Esophagus muscularis mucosa (tissue), 4 donors: Measurements from ENCODE around the gene UBTFL1.
A peak's percentile ranks its signal among the peaks of the same experiment; 100 is the strongest.

Experiments
- EP300 ChIP-seq: sonication (generic); formaldehyde crosslinking; IDR thresholded peaks from one replicate; pipeline ENCODE4 v1.6.1; 2017; ENCODE audit warnings: antibody characterized with exemption
- POLR2A ChIP-seq: fragments of 450-650 bp; IDR thresholded peaks from one replicate; pipeline ENCODE4 v1.6.1; 2017; ENCODE audit warnings: antibody characterized with exemption, moderate library complexity, mild to moderate bottlenecking, low read depth
- TF ChIP-seq, protein P1 (sequence below), 3 experiments: fragments of 200-600 bp in 2 of 3; fragments of 450-650 bp in 1 of 3; sonication (generic) in 2 of 3; IDR thresholded peaks; one replicate each; pipeline ENCODE4 v1.5.1; 2017 to 2019; ENCODE audit warnings: antibody characterized with exemption in 3 of 3, mild to moderate bottlenecking in 2 of 3, moderate library complexity in 1 of 3

DNA sequence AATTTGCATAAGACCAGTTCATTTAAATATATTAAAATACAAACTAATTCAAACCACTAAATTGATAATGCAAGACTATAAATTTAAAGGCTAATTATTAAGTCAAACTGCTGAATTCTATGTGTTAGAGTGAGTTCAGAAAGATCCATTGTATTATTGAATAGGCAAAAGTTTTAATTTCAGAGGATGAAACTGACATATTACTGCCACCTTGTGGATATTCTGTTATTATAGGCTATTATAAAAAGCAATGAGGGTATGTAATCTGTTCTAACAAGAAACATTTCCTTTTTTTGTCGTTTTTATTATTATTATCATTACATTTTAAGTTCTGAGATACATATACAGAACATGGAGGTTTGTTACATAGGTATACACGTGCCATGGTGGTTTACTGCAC, 27.8 kb downstream of the UBTFL1 start:
- TF ChIP-seq, protein P1, sequence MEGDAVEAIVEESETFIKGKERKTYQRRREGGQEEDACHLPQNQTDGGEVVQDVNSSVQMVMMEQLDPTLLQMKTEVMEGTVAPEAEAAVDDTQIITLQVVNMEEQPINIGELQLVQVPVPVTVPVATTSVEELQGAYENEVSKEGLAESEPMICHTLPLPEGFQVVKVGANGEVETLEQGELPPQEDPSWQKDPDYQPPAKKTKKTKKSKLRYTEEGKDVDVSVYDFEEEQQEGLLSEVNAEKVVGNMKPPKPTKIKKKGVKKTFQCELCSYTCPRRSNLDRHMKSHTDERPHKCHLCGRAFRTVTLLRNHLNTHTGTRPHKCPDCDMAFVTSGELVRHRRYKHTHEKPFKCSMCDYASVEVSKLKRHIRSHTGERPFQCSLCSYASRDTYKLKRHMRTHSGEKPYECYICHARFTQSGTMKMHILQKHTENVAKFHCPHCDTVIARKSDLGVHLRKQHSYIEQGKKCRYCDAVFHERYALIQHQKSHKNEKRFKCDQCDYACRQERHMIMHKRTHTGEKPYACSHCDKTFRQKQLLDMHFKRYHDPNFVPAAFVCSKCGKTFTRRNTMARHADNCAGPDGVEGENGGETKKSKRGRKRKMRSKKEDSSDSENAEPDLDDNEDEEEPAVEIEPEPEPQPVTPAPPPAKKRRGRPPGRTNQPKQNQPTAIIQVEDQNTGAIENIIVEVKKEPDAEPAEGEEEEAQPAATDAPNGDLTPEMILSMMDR (IDR thresholded peaks at IDR 0.05), result peak in 2 of 3 experiments; percentile 14 to 27
- no peak for TF ChIP-seq POLR2A
- TF ChIP-seq EP300, result no peak
